HG03469 (cell line): ENCODE data around the gene TECTA.
"Not testable (repeated sequence)": the region's sequence is repeated elsewhere in the genome, so short reads cannot be mapped to it uniquely, and the experiment has no call there.

Source experiments
- ATAC-seq: cut with Tn5 transposase; IDR thresholded peaks from one replicate; pipeline ENCODE4 v1.9.1; 2021; ENCODE audit warnings: mild to moderate bottlenecking, moderate library complexity, moderate number of reproducible peaks; ENCODE audit not compliant: unreplicated experiment

The TECTA gene

DNA sequence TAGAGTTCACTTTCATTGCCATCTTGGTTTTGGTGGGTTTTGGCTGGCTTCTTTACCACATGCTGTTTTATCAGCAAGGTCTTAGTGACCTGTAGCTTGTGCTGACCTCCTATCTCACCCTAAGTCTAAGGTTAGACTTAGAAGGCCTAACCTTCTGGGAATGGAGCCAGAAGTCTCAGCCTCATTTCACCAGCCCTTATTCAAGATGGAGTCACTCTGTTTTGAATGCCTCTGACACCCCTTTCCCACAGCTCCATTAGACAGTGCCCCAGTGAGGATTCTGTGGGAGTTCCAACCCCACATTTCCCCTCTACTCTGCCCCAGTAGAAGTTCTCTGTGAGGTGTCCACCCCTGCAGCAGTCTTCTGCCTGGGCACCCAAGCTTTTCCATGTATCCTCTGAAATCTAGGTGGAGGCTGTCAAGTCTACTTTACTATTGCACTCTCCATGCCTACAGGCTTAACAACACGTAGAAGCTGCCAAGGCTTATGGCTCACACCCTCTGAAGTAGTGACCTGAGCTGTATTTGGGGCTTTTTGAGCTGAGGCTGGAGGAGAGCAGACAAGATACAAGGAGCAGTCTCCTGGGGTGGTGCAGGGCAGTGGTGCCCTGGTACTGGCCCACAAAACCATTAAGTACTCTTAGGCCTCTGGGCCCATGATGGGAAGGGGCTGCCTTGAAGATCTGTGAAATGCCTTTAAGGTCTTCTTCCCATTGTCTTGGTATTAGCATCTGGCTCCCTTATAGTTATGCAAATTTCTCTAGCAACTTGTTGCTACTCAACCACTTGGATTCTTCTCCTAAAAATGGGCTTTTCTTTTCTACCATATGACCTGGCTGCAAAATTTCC, 125.6 kb downstream of the TECTA start:
- ATAC-seq = no peak

DNA sequence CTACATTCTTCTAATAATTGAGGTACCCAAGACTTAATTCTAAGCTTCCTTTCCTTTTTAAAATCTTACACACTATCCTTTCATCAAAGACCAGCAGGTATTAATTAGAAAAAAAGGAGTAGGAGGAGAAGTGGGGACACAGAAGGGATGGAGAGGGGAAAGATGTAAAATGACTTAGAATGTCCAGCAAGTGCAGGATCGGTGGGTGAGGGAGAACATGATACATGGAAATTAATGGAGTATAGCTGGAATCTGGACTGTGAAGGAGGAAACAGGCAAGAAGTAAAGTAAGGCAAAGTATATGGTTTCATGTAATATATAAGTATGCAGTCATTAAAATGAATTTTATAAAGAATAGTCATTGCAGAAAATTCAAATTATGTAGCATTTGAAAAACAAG, 127.8 kb downstream of the TECTA start:
- no peak for ATAC-seq

DNA sequence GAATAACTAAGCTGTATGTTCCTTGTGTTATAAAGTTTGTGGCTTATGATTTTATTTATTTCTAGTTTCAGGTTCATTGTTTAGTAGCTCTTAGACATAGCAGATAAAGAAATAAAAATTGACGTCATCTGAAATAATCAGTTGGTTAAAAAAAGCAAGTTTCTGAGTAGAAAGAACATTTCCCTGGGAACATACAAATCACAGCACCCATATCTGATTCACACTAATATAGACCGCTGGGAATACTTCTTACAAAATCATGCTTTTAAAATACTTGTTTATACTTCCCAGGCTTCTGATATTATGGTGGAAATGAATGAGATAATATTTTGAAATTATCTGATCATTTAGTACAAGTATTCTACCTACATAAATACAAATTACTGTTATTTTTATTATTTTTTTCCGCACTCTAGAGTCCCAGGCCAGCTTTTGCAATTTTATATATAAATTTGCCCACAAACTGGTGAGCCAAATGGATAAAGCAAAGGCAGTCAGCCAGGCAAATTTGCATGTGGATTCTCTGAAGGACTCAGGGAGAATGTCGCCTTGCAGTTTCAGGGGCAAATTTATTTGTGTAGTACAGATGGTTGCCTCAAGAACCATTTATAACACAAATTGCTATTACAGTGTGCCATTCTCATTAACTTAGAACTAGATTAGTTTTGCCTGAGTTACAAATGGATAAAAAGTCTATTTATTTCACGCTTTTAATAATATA, 128.6 kb downstream of the TECTA start:
- ATAC-seq = no peak

GRCh38 chr11:121231576-121232278, 130.7 kb downstream of the TECTA start:
- ATAC-seq = no peak

DNA sequence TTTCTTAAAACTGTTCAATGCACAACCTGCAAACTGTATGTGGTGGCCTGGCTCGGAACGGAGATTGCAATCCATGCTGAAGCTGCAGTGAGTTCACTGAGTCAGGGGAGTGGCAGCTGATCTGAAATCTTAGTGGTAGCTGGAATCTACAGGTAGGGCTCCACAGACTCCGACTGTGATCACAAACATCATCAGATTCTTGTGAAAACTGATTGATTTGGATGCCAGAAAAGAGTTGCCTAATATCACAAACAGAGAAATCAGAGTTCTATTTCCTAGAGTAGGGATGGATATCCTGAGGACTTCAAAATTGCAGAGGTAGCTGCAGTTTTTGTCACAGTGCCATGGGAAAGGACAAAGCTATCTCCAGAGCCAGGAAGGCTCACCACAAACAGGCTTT, 134.0 kb downstream of the TECTA start:
- no peak for ATAC-seq

DNA sequence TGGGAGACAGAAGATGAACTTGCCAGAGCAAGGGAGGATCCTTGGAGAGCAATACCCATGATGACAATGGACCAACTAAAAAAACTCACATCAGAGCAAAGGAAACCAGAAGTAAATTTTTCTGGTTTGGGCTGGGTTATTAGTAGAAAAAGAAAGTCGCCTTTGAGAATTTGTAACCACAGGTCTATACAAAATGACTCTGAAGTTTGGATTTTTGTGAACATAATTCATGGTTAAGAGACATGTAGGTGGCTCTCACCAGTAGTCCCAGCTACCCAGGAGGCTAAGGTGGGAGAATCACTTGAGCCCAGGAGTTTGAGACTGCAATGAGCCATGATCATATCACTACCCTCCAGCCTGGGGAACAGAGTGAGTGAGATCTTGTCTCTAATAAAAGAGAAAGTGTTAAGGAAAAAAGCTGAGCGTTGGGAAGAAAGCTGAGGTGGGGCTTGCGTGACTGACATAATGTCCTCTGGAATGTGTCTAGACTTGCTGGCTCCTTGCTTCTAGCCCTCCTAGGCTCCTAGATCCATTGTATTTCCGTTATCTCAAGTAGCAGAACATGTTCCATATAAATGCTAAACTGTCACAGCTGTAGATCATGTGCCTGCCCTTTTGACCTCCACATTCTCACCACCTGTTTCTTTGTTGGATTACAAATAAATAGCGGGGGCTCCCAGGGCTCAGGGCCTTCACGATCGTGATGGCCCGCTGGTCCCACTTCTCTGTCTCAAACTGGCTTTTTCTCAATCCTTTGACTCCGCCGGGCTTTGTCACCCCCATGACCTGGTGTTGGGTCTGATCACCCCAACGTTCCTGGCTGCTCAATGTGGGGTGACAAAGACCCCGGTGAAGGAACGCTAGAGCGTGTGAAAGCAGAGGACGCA, 135.3 kb downstream of the TECTA start:
- peak; percentile 67 for ATAC-seq

- ATAC-seq = not testable (repeated sequence)
Observed at GRCh38 chr11:121237247-121237646, 136.2 kb downstream of the TECTA start.

DNA sequence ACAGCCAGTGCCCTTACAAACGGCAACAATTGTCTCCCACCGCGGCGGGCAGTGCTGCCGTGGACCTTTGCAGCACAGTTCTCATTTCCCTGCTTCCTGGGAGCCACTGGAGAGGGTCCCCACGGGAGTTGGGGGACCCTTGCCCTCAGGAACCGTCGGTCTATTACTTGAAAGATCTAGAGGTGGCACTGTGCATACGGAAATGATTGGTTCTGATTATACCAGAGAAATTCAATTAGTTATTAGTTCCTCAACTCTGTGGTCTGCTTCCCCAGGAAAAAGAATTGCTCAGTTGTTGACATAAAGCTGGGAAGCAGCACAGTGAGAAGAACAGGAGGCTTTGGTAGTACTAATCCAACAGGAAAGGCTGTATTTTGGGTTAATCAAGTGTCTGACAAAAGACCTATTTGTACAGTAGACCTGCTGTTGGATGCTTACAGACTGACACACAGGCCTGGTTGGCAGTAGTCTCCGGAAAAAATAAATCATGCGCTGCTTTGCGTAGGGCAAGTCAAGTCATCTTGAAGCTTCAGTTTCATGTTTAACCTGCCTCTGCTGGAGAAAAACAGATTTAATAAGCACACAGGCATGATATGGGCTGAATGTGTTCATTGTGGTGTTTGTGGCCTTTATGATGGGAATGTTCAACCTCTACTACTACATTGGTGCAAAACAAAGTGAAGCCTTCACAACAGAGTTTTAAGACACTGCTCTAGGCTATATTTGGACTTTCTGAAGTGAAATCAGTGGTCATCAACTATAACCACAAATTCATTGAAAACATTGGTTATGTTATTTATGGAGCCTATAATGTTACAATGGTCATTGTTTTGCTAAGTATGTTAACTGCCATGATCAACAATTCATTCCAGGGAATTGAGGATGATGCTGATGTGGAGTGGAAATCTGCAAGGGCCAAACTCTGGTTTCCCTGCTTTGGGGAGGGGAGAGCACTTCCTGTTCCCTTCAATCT, 136.9 kb downstream of the TECTA start:
- ATAC-seq = no peak

- ATAC-seq = no peak
Observed at GRCh38 chr11:121238956-121239355, 137.9 kb downstream of the TECTA start.

DNA sequence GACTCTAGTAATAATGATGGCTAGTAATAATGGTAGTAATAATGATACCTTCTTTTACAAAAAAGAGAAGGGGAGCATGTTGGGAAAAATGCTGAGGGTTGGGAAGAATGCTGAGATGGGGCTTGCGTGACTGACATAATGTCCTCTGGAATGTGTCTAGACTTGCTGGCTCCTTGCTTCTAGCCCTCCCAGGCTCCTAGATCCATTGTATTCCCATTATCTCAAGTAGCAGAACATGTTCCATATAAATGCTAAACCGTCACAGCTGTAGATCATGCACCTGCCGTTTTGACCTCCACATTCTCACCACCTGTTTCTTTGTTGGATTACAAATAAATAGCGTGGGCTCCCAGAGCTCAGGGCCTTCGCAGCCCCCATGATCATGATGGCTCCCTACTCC, 139.0 kb downstream of the TECTA start:
- ATAC-seq = not testable (repeated sequence)

- ATAC-seq = no peak
Observed at GRCh38 chr11:121240650-121241303, 139.7 kb downstream of the TECTA start.
